ENCODE measurements around the gene PGP. TPM values are rescaled to one million over a fixed set of nuclear protein-coding genes. Genes with fewer than 3 reads are reported as not detected.

Gene PGP
- total RNA-seq, 2 experiments from 2014 or later: 8.1 to 8.5 TPM

DNA sequence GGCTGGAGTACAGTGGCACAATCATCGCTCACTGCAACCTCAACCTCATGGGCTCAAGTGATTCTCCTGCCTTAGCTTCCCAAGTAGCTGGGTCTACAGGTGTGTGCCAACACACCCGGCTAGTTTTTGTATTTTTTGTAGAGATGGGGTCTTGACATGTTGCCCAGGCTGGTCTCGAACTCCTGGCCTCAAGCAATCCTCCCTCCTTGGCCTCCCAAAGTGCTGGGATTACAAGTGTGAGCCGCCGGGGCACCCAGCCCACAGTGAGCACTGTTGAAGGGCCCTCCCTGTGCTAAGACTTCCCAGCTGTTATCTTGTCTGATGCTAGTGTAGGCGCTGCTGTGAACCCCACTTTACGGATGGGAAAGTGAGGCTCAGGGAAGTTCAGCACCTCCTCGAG lies 26.2 kb downstream of the PGP start:
- no peaks in the 10 kb centered on the region for H3K4me1 ChIP-seq (ENCODE audit: insufficient read depth, low read length)
- Mint-ChIP-seq H3K4me1 (ENCODE audit: low read depth) (no peaks in the 10 kb centered on the region), H3K27ac (no peak overlapping the region), H3K36me3 (ENCODE audit: low read depth) (no peaks in the 10 kb centered on the region), H3K9me3 (no peaks in the 10 kb centered on the region), H3K4me3 (no peak overlapping the region), H3K27me3 (no peaks in the 10 kb centered on the region)
- CTCF ChIA-PET: no interaction called here
- DNase-seq (no peak), ATAC-seq (ENCODE audit: poor library complexity) (no peak)
- TF ChIP-seq, protein P1, sequence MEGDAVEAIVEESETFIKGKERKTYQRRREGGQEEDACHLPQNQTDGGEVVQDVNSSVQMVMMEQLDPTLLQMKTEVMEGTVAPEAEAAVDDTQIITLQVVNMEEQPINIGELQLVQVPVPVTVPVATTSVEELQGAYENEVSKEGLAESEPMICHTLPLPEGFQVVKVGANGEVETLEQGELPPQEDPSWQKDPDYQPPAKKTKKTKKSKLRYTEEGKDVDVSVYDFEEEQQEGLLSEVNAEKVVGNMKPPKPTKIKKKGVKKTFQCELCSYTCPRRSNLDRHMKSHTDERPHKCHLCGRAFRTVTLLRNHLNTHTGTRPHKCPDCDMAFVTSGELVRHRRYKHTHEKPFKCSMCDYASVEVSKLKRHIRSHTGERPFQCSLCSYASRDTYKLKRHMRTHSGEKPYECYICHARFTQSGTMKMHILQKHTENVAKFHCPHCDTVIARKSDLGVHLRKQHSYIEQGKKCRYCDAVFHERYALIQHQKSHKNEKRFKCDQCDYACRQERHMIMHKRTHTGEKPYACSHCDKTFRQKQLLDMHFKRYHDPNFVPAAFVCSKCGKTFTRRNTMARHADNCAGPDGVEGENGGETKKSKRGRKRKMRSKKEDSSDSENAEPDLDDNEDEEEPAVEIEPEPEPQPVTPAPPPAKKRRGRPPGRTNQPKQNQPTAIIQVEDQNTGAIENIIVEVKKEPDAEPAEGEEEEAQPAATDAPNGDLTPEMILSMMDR (IDR thresholded peaks at IDR 0.05): no peak
- no peak overlapping the region for H3K27ac ChIP-seq (ENCODE audit: low read depth in 1 of 2, low read length in 2 of 2)
- no peaks in the 10 kb centered on the region for H3K36me3 ChIP-seq (ENCODE audit: insufficient read depth, low read length)
- no peak overlapping the region for H3K4me3 ChIP-seq (ENCODE audit: low read length)
- no peaks in the 10 kb centered on the region for H3K9me3 ChIP-seq (ENCODE audit: control insufficient read depth in 1 of 2, insufficient read depth in 1 of 2, low read length in 2 of 2)
- intact Hi-C loops (cut with DNase I, micrococcal nuclease): no loop called here
- no peaks in the 10 kb centered on the region for H3K27me3 ChIP-seq (ENCODE audit: control insufficient read depth in 1 of 2, insufficient read depth in 2 of 2, low read length in 2 of 2)
- POLR2A ChIA-PET: no interaction called here

DNA sequence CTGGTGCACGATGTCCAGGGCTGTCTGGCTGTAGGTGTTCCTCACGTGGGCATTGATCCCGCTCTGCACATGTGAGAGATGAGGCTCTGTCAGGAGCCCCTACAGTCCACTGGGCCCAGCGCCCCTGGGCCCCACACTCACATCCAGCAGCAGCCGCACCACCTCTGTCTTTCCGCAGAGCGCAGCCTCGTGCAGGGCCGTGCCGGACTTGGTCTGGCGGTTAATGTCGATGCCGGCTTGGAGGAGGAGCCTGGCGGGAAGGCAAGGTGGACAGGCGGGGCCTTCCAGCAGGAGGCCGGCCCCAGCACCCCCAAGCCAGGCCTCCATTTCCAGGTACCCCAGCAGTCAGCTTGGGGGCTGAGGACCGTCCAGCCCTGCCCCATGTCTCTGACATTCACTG lies 27.4 kb downstream of the PGP start:
- no peaks in the 10 kb centered on the region for H3K4me1 Mint-ChIP-seq (ENCODE audit: low read depth)
- no peak overlapping the region for H3K4me3 ChIP-seq (ENCODE audit: low read length)
- DNase-seq (no peak), ATAC-seq (ENCODE audit: poor library complexity) (no peak)
- no peaks in the 10 kb centered on the region for H3K9me3 ChIP-seq (ENCODE audit: control insufficient read depth in 1 of 2, insufficient read depth in 1 of 2, low read length in 2 of 2)
- no peaks in the 10 kb centered on the region for H3K9me3 Mint-ChIP-seq
- H3K27me3 Mint-ChIP-seq: no peaks in the 10 kb centered on the region
- no peak overlapping the region for H3K27ac ChIP-seq (ENCODE audit: low read depth in 1 of 2, low read length in 2 of 2)
- no peaks in the 10 kb centered on the region for H3K36me3 Mint-ChIP-seq (ENCODE audit: low read depth)
- POLR2A ChIA-PET: no interaction called here
- no peak overlapping the region for H3K4me3 Mint-ChIP-seq
- no peaks in the 10 kb centered on the region for H3K4me1 ChIP-seq (ENCODE audit: insufficient read depth, low read length)
- no peaks in the 10 kb centered on the region for H3K27me3 ChIP-seq (ENCODE audit: control insufficient read depth in 1 of 2, insufficient read depth in 2 of 2, low read length in 2 of 2)
- intact Hi-C loops (cut with DNase I, micrococcal nuclease): no loop called here
- CTCF ChIA-PET: no interaction called here
- H3K36me3 ChIP-seq (ENCODE audit: insufficient read depth, low read length): no peaks in the 10 kb centered on the region
- H3K27ac Mint-ChIP-seq: no peak overlapping the region
- TF ChIP-seq, protein P1 (IDR thresholded peaks at IDR 0.05): no peak

DNA sequence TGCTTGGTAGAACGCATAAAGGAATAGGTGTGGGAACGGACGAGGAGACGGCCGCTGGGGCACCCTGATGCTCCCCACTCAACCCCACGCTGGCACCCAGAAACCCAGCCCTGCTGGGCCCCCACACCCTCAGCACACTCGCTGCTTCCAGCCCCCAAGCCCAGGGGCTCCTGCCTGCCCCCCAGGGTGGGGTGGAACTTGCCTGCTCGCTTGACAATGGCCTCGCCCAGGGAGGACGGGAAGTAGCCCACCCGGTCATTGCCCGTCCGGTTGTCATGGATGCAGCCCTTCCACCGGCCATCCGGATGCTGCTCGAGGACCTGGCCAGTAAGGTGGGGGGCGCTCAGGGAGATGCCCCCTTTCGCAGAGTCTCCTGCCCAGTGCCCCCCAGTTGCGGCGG lies 28.1 kb downstream of the PGP start:
- H3K27ac ChIP-seq (ENCODE audit: low read depth in 1 of 2, low read length in 2 of 2): no peak overlapping the region
- TF ChIP-seq, protein P1 (IDR thresholded peaks at IDR 0.05): no peak
- H3K27me3 ChIP-seq (ENCODE audit: control insufficient read depth in 1 of 2, insufficient read depth in 2 of 2, low read length in 2 of 2): no peaks in the 10 kb centered on the region
- intact Hi-C loops (cut with DNase I, micrococcal nuclease): no loop called here
- POLR2A ChIA-PET: no interaction called here
- ATAC-seq (ENCODE audit: poor library complexity): no peak
- Mint-ChIP-seq H3K27me3 (no peaks in the 10 kb centered on the region), H3K27ac (no peak overlapping the region), H3K4me3 (no peak overlapping the region), H3K4me1 (ENCODE audit: low read depth) (no peaks in the 10 kb centered on the region), H3K36me3 (ENCODE audit: low read depth) (no peaks in the 10 kb centered on the region), H3K9me3 (no peaks in the 10 kb centered on the region)
- DNase-seq: no peak
- H3K9me3 ChIP-seq (ENCODE audit: control insufficient read depth in 1 of 2, insufficient read depth in 1 of 2, low read length in 2 of 2): no peaks in the 10 kb centered on the region
- no peaks in the 10 kb centered on the region for H3K4me1 ChIP-seq (ENCODE audit: insufficient read depth, low read length)
- CTCF ChIA-PET: no interaction called here
- no peaks in the 10 kb centered on the region for H3K36me3 ChIP-seq (ENCODE audit: insufficient read depth, low read length)
- no peak overlapping the region for H3K4me3 ChIP-seq (ENCODE audit: low read length)
